Effector CD8-positive, alpha-beta T cell (primary cell): Measurements from ENCODE around the gene C2orf49.
A peak's percentile ranks its signal among the peaks of the same experiment; 100 is the strongest.
"Not testable (repeated sequence)": the region's sequence is repeated elsewhere in the genome, so short reads cannot be mapped to it uniquely, and the experiment has no call there.

Experiments used
- DNase-seq: peaks from one replicate; lab custom pipeline; 2025; lab: John Stamatoyannopoulos, UW

Gene C2orf49

DNA sequence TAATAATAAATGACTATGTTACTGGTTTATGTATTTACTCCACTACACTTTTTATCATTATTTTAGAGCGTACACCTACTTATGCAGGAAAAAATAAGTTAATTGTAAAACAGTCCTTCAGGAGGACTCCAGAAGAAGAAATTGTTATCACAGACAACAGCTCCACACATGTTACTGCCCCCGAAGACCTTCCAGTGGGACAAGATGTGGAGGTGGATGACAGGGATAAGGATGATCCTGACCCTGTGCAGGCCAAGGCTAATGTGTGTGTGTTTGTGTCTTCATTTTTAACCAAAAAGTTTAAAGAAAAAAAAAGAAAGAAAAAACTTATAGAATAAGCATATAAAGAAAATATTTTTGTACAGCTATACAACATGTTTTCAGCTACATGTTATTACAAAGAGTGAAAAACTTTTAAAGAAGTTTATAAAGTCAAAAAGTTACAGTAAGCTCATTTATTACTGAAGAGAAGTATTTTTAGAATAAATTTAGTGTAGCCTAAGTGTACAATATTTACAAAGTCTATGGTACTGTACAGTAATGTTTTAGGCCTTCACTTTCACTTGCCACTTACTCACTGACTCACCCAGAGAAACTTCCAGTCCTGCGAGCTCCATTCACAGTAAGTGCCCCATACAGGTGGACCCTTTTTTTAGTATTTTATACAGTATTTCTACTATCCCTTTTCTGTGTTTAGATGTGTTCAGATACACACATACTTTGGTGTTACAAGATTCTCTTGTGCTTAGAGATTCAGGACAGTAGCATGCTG lies 15.3 kb upstream of the C2orf49 start:
- DNase-seq, result no peak

GRCh38 chr2:105323111-105323510 lies 14.2 kb upstream of the C2orf49 start:
- DNase-seq, result no peak

GRCh38 chr2:105324101-105324500 lies 13.2 kb upstream of the C2orf49 start:
- no peak for DNase-seq

GRCh38 chr2:105324732-105325131 lies 12.6 kb upstream of the C2orf49 start:
- DNase-seq, result no peak

DNA sequence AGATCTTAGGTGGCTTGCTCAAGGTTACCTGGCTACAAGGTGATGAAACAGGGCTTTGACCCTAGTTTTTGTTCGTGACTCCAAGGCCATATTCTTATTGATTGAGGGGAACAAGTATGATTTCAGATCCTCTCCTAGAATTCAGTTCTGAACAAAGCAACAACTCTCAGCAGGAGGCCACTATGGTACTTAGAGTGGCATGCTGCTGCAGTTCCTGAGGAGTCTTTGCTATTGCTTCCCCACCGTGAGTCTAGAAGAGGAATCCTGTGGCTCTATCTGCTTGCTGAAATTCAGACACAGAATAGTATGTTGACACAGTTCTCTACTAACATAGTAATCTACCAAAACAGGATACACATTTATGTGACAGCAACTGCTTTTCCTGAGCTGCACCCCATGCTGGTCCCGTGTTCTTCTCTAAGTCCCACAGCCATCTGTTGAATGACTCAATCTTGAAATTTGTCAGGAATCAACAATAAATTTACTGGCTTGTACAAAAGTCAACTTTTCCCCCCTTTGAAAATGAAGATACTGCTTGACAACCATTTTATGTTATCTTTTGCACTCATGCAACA lies 11.9 kb upstream of the C2orf49 start:
- no peak for DNase-seq

DNA sequence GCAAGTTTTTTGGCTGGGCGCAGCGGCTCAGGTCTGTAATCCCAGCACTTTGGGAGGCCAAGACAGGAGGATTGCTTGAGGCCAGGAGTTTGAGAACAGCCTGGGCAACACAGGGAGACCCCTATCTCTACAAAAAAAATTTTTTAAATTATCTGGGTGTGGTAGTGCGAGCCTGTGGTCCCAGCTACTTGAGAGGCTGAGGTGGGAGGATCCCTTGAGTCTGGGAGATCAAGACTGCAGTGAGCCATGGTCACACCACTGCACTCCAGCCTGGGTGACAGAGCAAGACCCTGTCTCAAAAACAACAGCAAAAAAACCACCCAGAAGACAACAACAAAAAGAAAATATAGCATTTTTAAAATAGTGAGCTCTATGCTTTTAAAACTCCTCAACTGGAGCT lies 10.1 kb upstream of the C2orf49 start:
- DNase-seq, result not testable (repeated sequence)

DNA sequence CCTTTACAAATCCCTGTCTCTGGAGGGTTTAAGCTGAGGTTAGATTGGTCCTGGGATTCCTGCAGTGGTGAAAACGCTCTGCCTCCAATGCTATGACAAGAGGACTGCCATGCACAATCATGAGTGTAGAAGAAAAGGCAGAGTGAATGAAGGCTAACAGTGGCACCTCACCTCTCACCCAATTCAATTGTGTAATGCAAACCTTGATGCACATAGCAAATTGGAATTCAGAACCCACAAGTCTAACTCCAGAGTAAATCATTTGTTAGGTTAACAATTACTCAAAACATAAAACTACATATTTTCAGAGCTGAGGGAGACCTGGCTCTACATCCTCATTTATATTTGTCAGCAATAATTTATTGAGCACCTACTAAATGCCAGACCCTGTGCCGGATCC lies 9.7 kb upstream of the C2orf49 start:
- no peak for DNase-seq

- DNase-seq, result no peak
These were observed 8.8 kb upstream of the C2orf49 start for GRCh38 chr2:105328281-105329196.

- no peak for DNase-seq
These were observed 8.2 kb upstream of the C2orf49 start for GRCh38 chr2:105329197-105329554.

- DNase-seq, result peak; percentile 20
These were observed 7.5 kb upstream of the C2orf49 start, which contains the start of gene TGFBRAP1 for GRCh38 chr2:105329561-105330495. TSS of gene TGFBRAP1 (minus strand) at chr2:105329735. CDS start at chr2:105308301, 21,434 bp downstream.

GRCh38 chr2:105330681-105331375 lies 6.5 kb upstream of the C2orf49 start:
- no peak for DNase-seq

GRCh38 chr2:105334211-105334610 lies 3.1 kb upstream of the C2orf49 start:
- DNase-seq, result no peak

GRCh38 chr2:105335469-105335868 lies 1.9 kb upstream of the C2orf49 start:
- DNase-seq, result no peak

GRCh38 chr2:105336786-105337121 lies 586 bp upstream of the C2orf49 start:
- no peak for DNase-seq

GRCh38 chr2:105338020-105338385 lies 663 bp downstream of the C2orf49 start:
- DNase-seq, result no peak

- no peak for DNase-seq
These were observed 2.1 kb downstream of the C2orf49 start for GRCh38 chr2:105339414-105339813.

GRCh38 chr2:105344704-105345345 lies 7.5 kb downstream of the C2orf49 start:
- DNase-seq, result no peak

DNA sequence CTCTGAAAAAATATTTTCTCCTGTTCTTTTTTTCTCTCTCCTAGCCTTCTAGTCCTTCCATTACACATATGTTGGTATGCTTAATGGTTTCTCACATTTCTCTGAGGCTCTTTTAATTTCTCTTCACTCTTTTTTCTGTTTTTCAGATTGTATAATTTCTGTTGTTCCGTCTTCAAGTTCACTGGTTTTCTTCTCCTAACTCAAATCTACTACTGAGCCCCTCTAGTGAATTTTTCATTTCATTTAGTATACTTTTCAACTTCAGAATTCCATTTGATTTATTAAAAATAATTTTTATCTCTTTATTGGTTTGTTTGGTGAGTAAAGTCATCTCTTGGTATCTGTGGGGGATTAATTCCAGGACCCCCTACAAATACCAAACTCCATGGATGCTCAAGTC lies 19.8 kb downstream of the C2orf49 start:
- no peak for DNase-seq

GRCh38 chr2:105358593-105358992 lies 21.3 kb downstream of the C2orf49 start:
- DNase-seq, result no peak

DNA sequence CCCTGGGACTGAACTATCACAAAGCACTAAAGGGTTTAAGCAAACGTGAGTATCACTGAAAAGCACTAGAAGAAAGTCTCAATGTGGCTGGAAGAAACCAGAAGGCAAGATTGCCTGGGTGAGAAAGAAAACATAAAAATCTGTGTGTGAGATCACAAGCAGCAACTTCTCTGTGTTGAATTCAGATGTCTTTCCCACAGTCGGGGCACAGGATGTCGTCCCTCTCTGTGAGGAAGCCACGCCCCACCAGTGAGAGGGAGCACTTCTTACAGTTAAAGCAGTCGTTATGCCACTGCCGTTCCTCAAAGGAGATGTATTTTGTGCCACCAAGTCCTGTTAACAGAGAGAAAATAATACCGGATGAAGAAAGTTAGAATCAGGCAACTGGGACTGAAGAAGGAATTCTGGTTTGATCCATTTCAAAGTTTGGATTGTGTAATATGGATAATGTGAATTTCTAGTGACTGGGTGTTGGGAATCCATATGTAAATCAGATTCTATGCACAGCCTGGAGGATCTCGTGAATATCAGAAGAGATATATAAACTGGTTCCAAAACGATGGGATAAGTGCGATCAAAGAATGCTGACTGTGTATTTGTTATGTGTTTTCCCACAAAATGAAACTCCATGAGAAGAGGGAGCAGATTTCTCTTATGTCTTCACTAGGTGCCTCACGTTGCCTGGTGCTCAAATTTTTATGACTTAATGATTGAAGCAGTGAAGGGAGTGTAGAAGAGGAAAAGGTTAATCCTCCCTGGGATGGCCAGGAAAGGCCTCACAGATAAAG lies 24.0 kb downstream of the C2orf49 start:
- peak; percentile 14 for DNase-seq
